IPS-NIHi7 (cell line): ENCODE measurements around the gene IRF5.

Source experiments
- DNase-seq: peaks from one replicate; pipeline ENCODE4 v3.0.0; 2012; ENCODE audit warnings: mixed read lengths; ENCODE audit errors: extremely low spot score

The IRF5 gene

GRCh38 chr7:128937647-128938543, at the start of gene IRF5:
Gene IRF5 (plus strand): TSS chr7:128937927. CDS start chr7:128942082, 4,155 bp downstream.
- DNase-seq: no peak

GRCh38 chr7:128888039-128888755, 49.5 kb upstream of the IRF5 start:
- DNase-seq: no peak

- DNase-seq: no peak
Measured at GRCh38 chr7:128888756-128889095, 49.0 kb upstream of the IRF5 start.

GRCh38 chr7:128889121-128889520, 48.6 kb upstream of the IRF5 start:
- DNase-seq: no peak

- peak; percentile 52 for DNase-seq
Measured at GRCh38 chr7:128890306-128891109, 47.2 kb upstream of the IRF5 start.

- peak; percentile 59 for DNase-seq
Measured at GRCh38 chr7:128891110-128891941, 46.4 kb upstream of the IRF5 start.

GRCh38 chr7:128891942-128892269, 45.8 kb upstream of the IRF5 start:
- no peak for DNase-seq

GRCh38 chr7:128892521-128893250, 45.0 kb upstream of the IRF5 start:
- no peak for DNase-seq

- no peak for DNase-seq
Measured at GRCh38 chr7:128893251-128894100, 44.3 kb upstream of the IRF5 start.

GRCh38 chr7:128894101-128894440, 43.7 kb upstream of the IRF5 start:
- no peak for DNase-seq

- no peak for DNase-seq
Measured at GRCh38 chr7:128895320-128895719, 42.4 kb upstream of the IRF5 start.

- DNase-seq: no peak
Measured at GRCh38 chr7:128899392-128899791, 38.3 kb upstream of the IRF5 start.

- no peak for DNase-seq
Measured at GRCh38 chr7:128900237-128900636, 37.5 kb upstream of the IRF5 start.

- peak; percentile 4 for DNase-seq
Measured at GRCh38 chr7:128902761-128903585, 34.8 kb upstream of the IRF5 start.

- peak; percentile 4 for DNase-seq
Measured at GRCh38 chr7:128903621-128904361, 33.9 kb upstream of the IRF5 start.

GRCh38 chr7:128904381-128905197, 33.1 kb upstream of the IRF5 start:
- DNase-seq: peak; percentile 72

- DNase-seq: no peak
Measured at GRCh38 chr7:128906001-128906765, 31.5 kb upstream of the IRF5 start.
